ENCODE measurements around the gene CFH.

Gene CFH

DNA sequence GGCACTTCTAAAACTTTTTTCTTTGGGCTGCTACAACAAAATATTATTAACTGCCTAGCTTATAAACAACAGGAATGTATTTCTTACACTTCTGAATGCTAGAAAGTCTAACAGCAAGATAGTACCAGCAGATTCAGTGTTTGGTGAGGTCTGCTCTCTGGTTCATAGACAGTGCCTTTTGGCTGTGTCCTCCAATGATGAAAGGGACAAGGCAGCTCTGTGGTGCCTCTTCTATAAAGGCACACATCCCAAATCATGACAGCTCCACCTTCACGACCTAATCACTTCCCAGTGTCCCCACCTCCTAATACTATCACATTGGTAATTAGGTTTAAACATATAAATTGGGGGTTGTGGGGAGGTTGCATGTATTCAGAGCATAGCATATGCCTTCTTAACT is 9.5 kb downstream of the CFH start:
- Histone ChIP-seq H2AFZ (ENCODE audit: low read depth, low read length, severe bottlenecking) (no peak overlapping the region), H3K4me3 (ENCODE audit: insufficient read depth, low read length, poor library complexity, severe bottlenecking) (no peak overlapping the region), H4K20me1 (ENCODE audit: low read depth, low read length) (no peaks in the 10 kb centered on the region), H3F3A (ENCODE audit: insufficient read depth) (no peaks in the 10 kb centered on the region), H3K9me2 (replicated peaks; ENCODE audit: insufficient read depth, low read length) (no peaks in the 10 kb centered on the region), H3K27me3 (ENCODE audit: low read length) (no peaks in the 10 kb centered on the region), H3K4me2 (ENCODE audit: low read depth, low read length, poor library complexity, severe bottlenecking) (no peak overlapping the region), H3K79me2 (ENCODE audit: insufficient read depth, low read length) (no peaks in the 10 kb centered on the region), H3K9me3 (ENCODE audit: insufficient read depth, low read length) (no peaks in the 10 kb centered on the region), H3K9ac (ENCODE audit: low read length) (no peak overlapping the region), H3K36me3 (ENCODE audit: low read length) (no peaks in the 10 kb centered on the region), H3K27ac (ENCODE audit: low read depth, low read length) (no peak overlapping the region)
- TF ChIP-seq EZH2phosphoT487 (conservative IDR thresholded peaks at IDR 0.05; ENCODE audit: low read length): no peak
- TF ChIP-seq, protein P1, sequence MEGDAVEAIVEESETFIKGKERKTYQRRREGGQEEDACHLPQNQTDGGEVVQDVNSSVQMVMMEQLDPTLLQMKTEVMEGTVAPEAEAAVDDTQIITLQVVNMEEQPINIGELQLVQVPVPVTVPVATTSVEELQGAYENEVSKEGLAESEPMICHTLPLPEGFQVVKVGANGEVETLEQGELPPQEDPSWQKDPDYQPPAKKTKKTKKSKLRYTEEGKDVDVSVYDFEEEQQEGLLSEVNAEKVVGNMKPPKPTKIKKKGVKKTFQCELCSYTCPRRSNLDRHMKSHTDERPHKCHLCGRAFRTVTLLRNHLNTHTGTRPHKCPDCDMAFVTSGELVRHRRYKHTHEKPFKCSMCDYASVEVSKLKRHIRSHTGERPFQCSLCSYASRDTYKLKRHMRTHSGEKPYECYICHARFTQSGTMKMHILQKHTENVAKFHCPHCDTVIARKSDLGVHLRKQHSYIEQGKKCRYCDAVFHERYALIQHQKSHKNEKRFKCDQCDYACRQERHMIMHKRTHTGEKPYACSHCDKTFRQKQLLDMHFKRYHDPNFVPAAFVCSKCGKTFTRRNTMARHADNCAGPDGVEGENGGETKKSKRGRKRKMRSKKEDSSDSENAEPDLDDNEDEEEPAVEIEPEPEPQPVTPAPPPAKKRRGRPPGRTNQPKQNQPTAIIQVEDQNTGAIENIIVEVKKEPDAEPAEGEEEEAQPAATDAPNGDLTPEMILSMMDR (IDR thresholded peaks at IDR 0.05; ENCODE audit: insufficient read depth, low read length, poor library complexity, severe bottlenecking): no peak

DNA sequence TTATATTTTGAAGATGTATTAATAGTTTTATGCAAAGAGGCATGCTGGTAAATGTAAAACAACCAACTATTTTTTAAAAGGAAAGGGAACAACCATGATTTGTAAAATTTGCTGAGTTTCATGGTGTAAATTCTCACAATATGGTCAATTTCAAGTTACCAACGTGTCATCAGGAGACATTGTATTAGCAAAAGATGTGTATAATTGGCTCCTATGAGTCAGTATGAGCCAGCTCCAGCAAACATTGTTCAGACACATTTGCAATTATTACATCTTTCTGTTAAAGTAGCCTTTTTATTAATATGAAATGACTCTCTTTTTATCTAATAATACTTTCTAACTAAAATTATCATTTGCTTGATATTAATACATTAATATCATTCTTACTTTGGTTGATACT is 15.3 kb downstream of the CFH start:
- no peak overlapping the region for H2AFZ ChIP-seq (ENCODE audit: low read depth, low read length, severe bottlenecking)
- no peak overlapping the region for H3K4me3 ChIP-seq (ENCODE audit: insufficient read depth, low read length, poor library complexity, severe bottlenecking)
- no peak for TF ChIP-seq EZH2phosphoT487 (conservative IDR thresholded peaks at IDR 0.05; ENCODE audit: low read length)
- TF ChIP-seq, protein P1 (IDR thresholded peaks at IDR 0.05; ENCODE audit: insufficient read depth, low read length, poor library complexity, severe bottlenecking): no peak
- 0 out of 2 replicates have a peak, but pooled peaks cover 2% of the 10 kb centered on the region for H3K36me3 ChIP-seq (ENCODE audit: low read length)
- no peak overlapping the region for H3K4me2 ChIP-seq (ENCODE audit: low read depth, low read length, poor library complexity, severe bottlenecking)
- H3K9ac ChIP-seq (ENCODE audit: low read length): no peak overlapping the region
- H3K9me3 ChIP-seq (ENCODE audit: insufficient read depth, low read length): no peaks in the 10 kb centered on the region
- H4K20me1 ChIP-seq (ENCODE audit: low read depth, low read length): no peaks in the 10 kb centered on the region
- no peaks in the 10 kb centered on the region for H3K9me2 ChIP-seq (replicated peaks; ENCODE audit: insufficient read depth, low read length)
- H3F3A ChIP-seq (ENCODE audit: insufficient read depth): no peaks in the 10 kb centered on the region
- H3K79me2 ChIP-seq (ENCODE audit: insufficient read depth, low read length): no peaks in the 10 kb centered on the region
- H3K27me3 ChIP-seq (ENCODE audit: low read length): no peaks in the 10 kb centered on the region
- no peak overlapping the region for H3K27ac ChIP-seq (ENCODE audit: low read depth, low read length)

DNA sequence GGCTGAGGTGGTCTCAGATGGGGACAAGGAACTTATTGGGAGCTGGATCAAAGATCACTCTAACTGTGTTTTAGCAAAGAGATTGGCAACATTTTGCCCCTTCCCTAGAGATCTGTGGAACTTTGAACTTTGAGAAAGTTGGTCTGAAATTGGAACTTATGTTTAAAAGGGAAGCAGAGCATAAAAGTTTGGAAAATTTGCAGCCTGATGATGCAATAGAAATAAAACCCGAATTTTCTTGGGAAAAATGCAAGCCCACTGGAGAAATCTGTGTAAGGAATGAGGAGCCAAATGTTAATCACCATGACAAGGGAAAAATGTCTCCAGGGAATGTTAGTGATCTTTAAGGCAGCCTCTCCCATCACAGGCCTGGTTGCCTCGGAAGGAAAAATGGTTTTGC is 17.2 kb downstream of the CFH start:
- no peak overlapping the region for H3K27ac ChIP-seq (ENCODE audit: low read depth, low read length)
- H3K4me3 ChIP-seq (ENCODE audit: insufficient read depth, low read length, poor library complexity, severe bottlenecking): no peak overlapping the region
- TF ChIP-seq, protein P1 (IDR thresholded peaks at IDR 0.05; ENCODE audit: insufficient read depth, low read length, poor library complexity, severe bottlenecking): no peak
- no peak for TF ChIP-seq EZH2phosphoT487 (conservative IDR thresholded peaks at IDR 0.05; ENCODE audit: low read length)
- no peak overlapping the region for H3K9ac ChIP-seq (ENCODE audit: low read length)
- no peaks in the 10 kb centered on the region for H3K79me2 ChIP-seq (ENCODE audit: insufficient read depth, low read length)
- H3K27me3 ChIP-seq (ENCODE audit: low read length): no peaks in the 10 kb centered on the region
- H3K9me3 ChIP-seq (ENCODE audit: insufficient read depth, low read length): no peaks in the 10 kb centered on the region
- 0 out of 2 replicates have a peak, but pooled peaks cover 2% of the 10 kb centered on the region for H3K36me3 ChIP-seq (ENCODE audit: low read length)
- no peaks in the 10 kb centered on the region for H3F3A ChIP-seq (ENCODE audit: insufficient read depth)
- H2AFZ ChIP-seq (ENCODE audit: low read depth, low read length, severe bottlenecking): no peak overlapping the region
- H3K4me2 ChIP-seq (ENCODE audit: low read depth, low read length, poor library complexity, severe bottlenecking): no peak overlapping the region
- H3K9me2 ChIP-seq (replicated peaks; ENCODE audit: insufficient read depth, low read length): no peaks in the 10 kb centered on the region
- no peaks in the 10 kb centered on the region for H4K20me1 ChIP-seq (ENCODE audit: low read depth, low read length)
